K562 (cell line): ENCODE measurements around the gene PYM1. TPM values are rescaled to one million over a fixed set of nuclear protein-coding genes. Genes with fewer than 3 reads are reported as not detected.

Source experiments
- ASH1L ChIP-seq: fragments of 450-650 bp; IDR thresholded peaks from 2 replicates; pipeline ENCODE4 v1.6.1; 2018; ENCODE audit warnings: borderline replicate concordance, mild to moderate bottlenecking, low read depth; ENCODE audit not compliant: partially characterized antibody
- CAMTA2 ChIP-seq: fragments of 250-450 bp; sonication (Bioruptor Pico); conservative IDR thresholded peaks from 2 replicates; pipeline ENCODE4 v1.5.1; 2022
- CBFA2T3 ChIP-seq: fragments of 450-650 bp; IDR thresholded peaks from 2 replicates; pipeline ENCODE4 v1.6.1; 2017
- CEBPG ChIP-seq, 3 experiments: fragments of 200-800 bp in 1 of 3; sonication (Bioruptor generic) in 1 of 3; sonication (generic) in 1 of 3; formaldehyde crosslinking in 1 of 3; IDR thresholded peaks in 2 of 3; conservative IDR thresholded peaks in 1 of 3; 2 replicates each; pipeline versions ENCODE4 v1.6.1 to v1.8.0; 2016 to 2022; ENCODE audit warnings: missing compliant biosample characterization in 2 of 3, missing genetic modification characterization in 2 of 3, mild to moderate bottlenecking in 1 of 3, missing genetic modification reagents in 1 of 3
- DACH1 ChIP-seq: fragments of 450-650 bp; IDR thresholded peaks from 2 replicates; pipeline ENCODE4 v1.6.1; 2018; ENCODE audit not compliant: partially characterized antibody
- ELF2 ChIP-seq: fragments of 250-450 bp; sonication (Bioruptor Pico); IDR thresholded peaks from 2 replicates; pipeline ENCODE4 v1.5.0; 2021; ENCODE audit warnings: mild to moderate bottlenecking
- GATA2 ChIP-seq: sonication (generic); formaldehyde crosslinking; IDR thresholded peaks from 2 replicates; pipeline ENCODE4 v1.4.0; 2020; ENCODE audit warnings: mild to moderate bottlenecking, missing genetic modification reagents
- ID3 ChIP-seq, 2 experiments: fragments of 250-450 bp in 1 of 2; fragments of 450-650 bp in 1 of 2; sonication (Bioruptor Pico) in 1 of 2; IDR thresholded peaks; 2 replicates each; pipeline versions ENCODE4 v1.6.1 to v1.8.0; 2016 to 2021; ENCODE audit warnings: mild to moderate bottlenecking in 2 of 2, moderate library complexity in 2 of 2, missing compliant biosample characterization in 1 of 2, missing genetic modification characterization in 1 of 2
- IRF1 ChIP-seq: sonication (generic); formaldehyde crosslinking; IDR thresholded peaks from 2 replicates; pipeline ENCODE4 v1.8.0; 2022; ENCODE audit warnings: missing genetic modification reagents, mild to moderate bottlenecking, borderline replicate concordance
- MIER1 ChIP-seq: fragments of 450-650 bp; IDR thresholded peaks from 2 replicates; pipeline ENCODE4 v1.6.1; 2016; ENCODE audit warnings: antibody characterized with exemption, mild to moderate bottlenecking, low read depth
- NKRF ChIP-seq: fragments of 450-650 bp; IDR thresholded peaks from 2 replicates; pipeline ENCODE4 v1.6.1; 2016; ENCODE audit warnings: borderline replicate concordance
- PKNOX1 ChIP-seq: fragments of 450-650 bp; IDR thresholded peaks from 2 replicates; pipeline ENCODE4 v1.6.1; 2016
- TAF7 ChIP-seq: fragments of 450-650 bp; IDR thresholded peaks from 2 replicates; pipeline ENCODE4 v1.6.1; 2016; ENCODE audit warnings: missing genetic modification characterization, missing compliant biosample characterization
- TRIM28 ChIP-seq: fragments of 450-650 bp; IDR thresholded peaks from 2 replicates; pipeline ENCODE4 v1.6.1; 2017
- ZBTB43 ChIP-seq: sonication (generic); formaldehyde crosslinking; IDR thresholded peaks from 2 replicates; pipeline ENCODE4 v1.8.0; 2023; ENCODE audit warnings: mild to moderate bottlenecking, missing genetic modification reagents
- ZFX ChIP-seq: sonication (generic); formaldehyde crosslinking; IDR thresholded peaks from 2 replicates; pipeline ENCODE4 v1.8.0; 2022; ENCODE audit warnings: mild to moderate bottlenecking, missing genetic modification reagents, moderate library complexity
- ZNF695 ChIP-seq: fragments of 450-650 bp; formaldehyde crosslinking; IDR thresholded peaks from 2 replicates; pipeline ENCODE4 v1.4.0; 2020; ENCODE audit warnings: mild to moderate bottlenecking, moderate library complexity
- ZNF778 ChIP-seq: fragments of 450-650 bp; formaldehyde crosslinking; IDR thresholded peaks from 2 replicates; pipeline ENCODE4 v1.4.0; 2020; ENCODE audit warnings: mild to moderate bottlenecking, moderate library complexity
- polyA plus RNA-seq, 8 experiments: library from polyadenylated mRNA; depleted of rRNA in 4 of 8; stranded (reverse) in 5 of 8; unstranded in 3 of 8; fragments of >200 nt; fragmentation: Nextera tagmentation in 2 of 8; fragmentation: Illumina TruSeq in 1 of 8; extraction: Ambion mirVana in 2 of 8; extraction: Trizol in 1 of 8; gene quantifications; 2 replicates each; pipeline versions ENCODE4 v1.2.1 to v1.2.3, GENCODE V29; 2011 to 2014; ENCODE audit warnings: inconsistent platforms in 1 of 8, missing spikeins in 1 of 8
- total RNA-seq, 7 experiments: library from RNA; depleted of rRNA in 6 of 7; stranded (reverse); fragments of >200 nt in 6 of 7; fragmentation: Illumina TruSeq in 2 of 7; extraction: Trizol in 2 of 7; gene quantifications; 2 replicates each; pipeline versions ENCODE4 v1.2.1 to v1.2.3, GENCODE V29; 2011 to 2021; ENCODE audit warnings: low replicate concordance in 1 of 7

PYM1 gene
- total and polyA plus RNA-seq, 9 of the 15 experiments (the other 6 are each of a cell fraction or from before 2014, with no cell fraction given): 29.0 to 51.3 (median 34.1) TPM

- TF ChIP-seq GATA2 (CRISPR knock-in tag): no peak
- no peak for TF ChIP-seq IRF1
- no peak for TF ChIP-seq TRIM28
- no peak for TF ChIP-seq ZBTB43
- no peak for TF ChIP-seq ELF2 (CRISPR knock-in tag)
- TF ChIP-seq ZNF778 (CRISPR knock-in tag): no peak
- no peak for TF ChIP-seq CEBPG (CRISPR knock-in tag; IDR thresholded peaks at IDR 0.05)
- TF ChIP-seq CEBPG (tag; conservative IDR thresholded peaks at IDR 0.05 in 1 of 2, IDR thresholded peaks at IDR 0.05 in 1 of 2): no peak
- TF ChIP-seq ZNF695 (CRISPR knock-in tag): no peak
- TF ChIP-seq MIER1: peak; percentile 19; the same call in 1 of the 2 replicates
- no peak for TF ChIP-seq ZFX
- no peak for TF ChIP-seq ID3 (CRISPR knock-in tag; IDR thresholded peaks at IDR 0.05)
- no peak for TF ChIP-seq ID3 (tag; IDR thresholded peaks at IDR 0.05)
- no peak for TF ChIP-seq ASH1L
- no peak for TF ChIP-seq CAMTA2
- TF ChIP-seq PKNOX1: no peak
- TF ChIP-seq DACH1: no peak
- TF ChIP-seq NKRF: 0 out of 2 replicates have a peak, but pooled peaks have one; percentile 40
- TF ChIP-seq CBFA2T3: peak; percentile 31; the same call in 1 of the 2 replicates
- TF ChIP-seq TAF7 (tag): no peak
Observed at GRCh38 chr12:55908726-55909512, 18.8 kb downstream of the PYM1 start (continued).
